ENCODE results near the gene CLSTN3. TPM values are rescaled to one million over a fixed set of nuclear protein-coding genes. Genes with fewer than 3 reads are reported as not detected.
A peak's percentile ranks its signal among the peaks of the same experiment; 100 is the strongest.

The CLSTN3 gene
- total and polyA plus RNA-seq, 2 of the 13 experiments (the other 11 are each of a cell fraction or from before 2014, with no cell fraction given), result 26.2 to 94.1 TPM

DNA sequence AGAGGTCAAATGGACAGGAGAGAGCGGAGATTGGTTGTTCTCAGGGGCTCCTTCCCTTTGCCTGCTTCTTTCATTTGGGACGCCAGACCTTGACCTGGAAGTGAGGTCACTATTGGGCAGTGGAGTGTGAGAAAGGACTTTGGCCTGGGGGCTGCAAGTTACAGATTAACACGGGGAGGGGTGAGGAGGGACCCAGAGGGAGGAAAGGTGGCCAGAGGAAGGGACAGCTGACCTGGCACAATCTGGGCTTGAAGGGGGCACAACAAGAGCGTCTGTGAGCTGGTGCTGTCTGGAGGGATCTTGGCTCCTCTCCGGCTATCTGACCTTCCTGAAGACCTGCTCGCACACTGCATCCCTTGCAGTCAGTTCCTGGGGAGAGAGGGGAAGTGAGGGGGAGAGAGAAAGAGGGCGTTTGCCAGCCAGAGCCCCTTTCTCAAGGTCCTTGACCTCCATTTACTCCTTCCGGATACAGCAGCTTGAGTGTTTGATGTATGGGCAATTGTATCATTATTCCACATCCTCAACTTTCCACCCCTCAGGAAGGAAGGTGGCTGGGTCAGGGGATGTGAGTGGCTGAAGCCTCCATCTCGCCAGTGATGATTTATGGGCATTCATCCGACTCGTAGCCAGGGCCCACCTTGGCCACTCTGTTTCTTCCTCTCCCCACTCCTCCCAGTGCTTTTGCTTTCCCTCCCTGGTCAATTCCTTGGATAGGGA, 6.2 kb upstream of the CLSTN3 start (continued):
- TF ChIP-seq, protein P1, sequence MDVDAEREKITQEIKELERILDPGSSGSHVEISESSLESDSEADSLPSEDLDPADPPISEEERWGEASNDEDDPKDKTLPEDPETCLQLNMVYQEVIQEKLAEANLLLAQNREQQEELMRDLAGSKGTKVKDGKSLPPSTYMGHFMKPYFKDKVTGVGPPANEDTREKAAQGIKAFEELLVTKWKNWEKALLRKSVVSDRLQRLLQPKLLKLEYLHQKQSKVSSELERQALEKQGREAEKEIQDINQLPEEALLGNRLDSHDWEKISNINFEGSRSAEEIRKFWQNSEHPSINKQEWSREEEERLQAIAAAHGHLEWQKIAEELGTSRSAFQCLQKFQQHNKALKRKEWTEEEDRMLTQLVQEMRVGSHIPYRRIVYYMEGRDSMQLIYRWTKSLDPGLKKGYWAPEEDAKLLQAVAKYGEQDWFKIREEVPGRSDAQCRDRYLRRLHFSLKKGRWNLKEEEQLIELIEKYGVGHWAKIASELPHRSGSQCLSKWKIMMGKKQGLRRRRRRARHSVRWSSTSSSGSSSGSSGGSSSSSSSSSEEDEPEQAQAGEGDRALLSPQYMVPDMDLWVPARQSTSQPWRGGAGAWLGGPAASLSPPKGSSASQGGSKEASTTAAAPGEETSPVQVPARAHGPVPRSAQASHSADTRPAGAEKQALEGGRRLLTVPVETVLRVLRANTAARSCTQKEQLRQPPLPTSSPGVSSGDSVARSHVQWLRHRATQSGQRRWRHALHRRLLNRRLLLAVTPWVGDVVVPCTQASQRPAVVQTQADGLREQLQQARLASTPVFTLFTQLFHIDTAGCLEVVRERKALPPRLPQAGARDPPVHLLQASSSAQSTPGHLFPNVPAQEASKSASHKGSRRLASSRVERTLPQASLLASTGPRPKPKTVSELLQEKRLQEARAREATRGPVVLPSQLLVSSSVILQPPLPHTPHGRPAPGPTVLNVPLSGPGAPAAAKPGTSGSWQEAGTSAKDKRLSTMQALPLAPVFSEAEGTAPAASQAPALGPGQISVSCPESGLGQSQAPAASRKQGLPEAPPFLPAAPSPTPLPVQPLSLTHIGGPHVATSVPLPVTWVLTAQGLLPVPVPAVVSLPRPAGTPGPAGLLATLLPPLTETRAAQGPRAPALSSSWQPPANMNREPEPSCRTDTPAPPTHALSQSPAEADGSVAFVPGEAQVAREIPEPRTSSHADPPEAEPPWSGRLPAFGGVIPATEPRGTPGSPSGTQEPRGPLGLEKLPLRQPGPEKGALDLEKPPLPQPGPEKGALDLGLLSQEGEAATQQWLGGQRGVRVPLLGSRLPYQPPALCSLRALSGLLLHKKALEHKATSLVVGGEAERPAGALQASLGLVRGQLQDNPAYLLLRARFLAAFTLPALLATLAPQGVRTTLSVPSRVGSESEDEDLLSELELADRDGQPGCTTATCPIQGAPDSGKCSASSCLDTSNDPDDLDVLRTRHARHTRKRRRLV (CRISPR knock-in tag; IDR thresholded peaks at IDR 0.05), result no peak
- TF ChIP-seq ZNF350 (CRISPR knock-in tag; IDR thresholded peaks at IDR 0.05; ENCODE audit: borderline replicate concordance, low read depth), result no peak
- TF ChIP-seq, protein P2, sequence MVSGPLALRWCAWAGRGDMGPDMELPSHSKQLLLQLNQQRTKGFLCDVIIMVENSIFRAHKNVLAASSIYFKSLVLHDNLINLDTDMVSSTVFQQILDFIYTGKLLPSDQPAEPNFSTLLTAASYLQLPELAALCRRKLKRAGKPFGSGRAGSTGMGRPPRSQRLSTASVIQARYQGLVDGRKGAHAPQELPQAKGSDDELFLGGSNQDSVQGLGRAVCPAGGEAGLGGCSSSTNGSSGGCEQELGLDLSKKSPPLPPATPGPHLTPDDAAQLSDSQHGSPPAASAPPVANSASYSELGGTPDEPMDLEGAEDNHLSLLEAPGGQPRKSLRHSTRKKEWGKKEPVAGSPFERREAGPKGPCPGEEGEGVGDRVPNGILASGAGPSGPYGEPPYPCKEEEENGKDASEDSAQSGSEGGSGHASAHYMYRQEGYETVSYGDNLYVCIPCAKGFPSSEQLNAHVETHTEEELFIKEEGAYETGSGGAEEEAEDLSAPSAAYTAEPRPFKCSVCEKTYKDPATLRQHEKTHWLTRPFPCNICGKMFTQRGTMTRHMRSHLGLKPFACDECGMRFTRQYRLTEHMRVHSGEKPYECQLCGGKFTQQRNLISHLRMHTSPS (CRISPR knock-in tag; IDR thresholded peaks at IDR 0.05; ENCODE audit: low read depth), result peak; percentile 54; the same call in 1 of the 2 replicates
- TF ChIP-seq, protein P3, sequence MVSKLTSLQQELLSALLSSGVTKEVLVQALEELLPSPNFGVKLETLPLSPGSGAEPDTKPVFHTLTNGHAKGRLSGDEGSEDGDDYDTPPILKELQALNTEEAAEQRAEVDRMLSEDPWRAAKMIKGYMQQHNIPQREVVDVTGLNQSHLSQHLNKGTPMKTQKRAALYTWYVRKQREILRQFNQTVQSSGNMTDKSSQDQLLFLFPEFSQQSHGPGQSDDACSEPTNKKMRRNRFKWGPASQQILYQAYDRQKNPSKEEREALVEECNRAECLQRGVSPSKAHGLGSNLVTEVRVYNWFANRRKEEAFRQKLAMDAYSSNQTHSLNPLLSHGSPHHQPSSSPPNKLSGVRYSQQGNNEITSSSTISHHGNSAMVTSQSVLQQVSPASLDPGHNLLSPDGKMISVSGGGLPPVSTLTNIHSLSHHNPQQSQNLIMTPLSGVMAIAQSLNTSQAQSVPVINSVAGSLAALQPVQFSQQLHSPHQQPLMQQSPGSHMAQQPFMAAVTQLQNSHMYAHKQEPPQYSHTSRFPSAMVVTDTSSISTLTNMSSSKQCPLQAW (CRISPR knock-in tag; IDR thresholded peaks at IDR 0.05), result peak; percentile 100
- 0 out of 2 replicates have a peak, but pooled peaks have one; percentile 60 for TF ChIP-seq MAFF (IDR thresholded peaks at IDR 0.05; ENCODE audit: low read depth, low read length)
- TF ChIP-seq ZNF792 (CRISPR knock-in tag; IDR thresholded peaks at IDR 0.05), result no peak
- TF ChIP-seq HOXA3 (CRISPR knock-in tag; IDR thresholded peaks at IDR 0.05), result peak; percentile 75
- TF ChIP-seq NFIC (IDR thresholded peaks at IDR 0.05; ENCODE audit: low read length), result peak; percentile 31; the same call in 1 of the 2 replicates
- TF ChIP-seq, protein P4, sequence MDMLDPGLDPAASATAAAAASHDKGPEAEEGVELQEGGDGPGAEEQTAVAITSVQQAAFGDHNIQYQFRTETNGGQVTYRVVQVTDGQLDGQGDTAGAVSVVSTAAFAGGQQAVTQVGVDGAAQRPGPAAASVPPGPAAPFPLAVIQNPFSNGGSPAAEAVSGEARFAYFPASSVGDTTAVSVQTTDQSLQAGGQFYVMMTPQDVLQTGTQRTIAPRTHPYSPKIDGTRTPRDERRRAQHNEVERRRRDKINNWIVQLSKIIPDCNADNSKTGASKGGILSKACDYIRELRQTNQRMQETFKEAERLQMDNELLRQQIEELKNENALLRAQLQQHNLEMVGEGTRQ (IDR thresholded peaks at IDR 0.05; ENCODE audit: low read depth, low read length), result no peak
- TF ChIP-seq, protein P4 (CRISPR knock-in tag; IDR thresholded peaks at IDR 0.05; ENCODE audit: borderline replicate concordance), result no peak
- peak; percentile 37; the same call in 1 of the 2 replicates for TF ChIP-seq CBX5 (CRISPR knock-in tag; IDR thresholded peaks at IDR 0.05; ENCODE audit: borderline replicate concordance)
- TF ChIP-seq, protein P5, sequence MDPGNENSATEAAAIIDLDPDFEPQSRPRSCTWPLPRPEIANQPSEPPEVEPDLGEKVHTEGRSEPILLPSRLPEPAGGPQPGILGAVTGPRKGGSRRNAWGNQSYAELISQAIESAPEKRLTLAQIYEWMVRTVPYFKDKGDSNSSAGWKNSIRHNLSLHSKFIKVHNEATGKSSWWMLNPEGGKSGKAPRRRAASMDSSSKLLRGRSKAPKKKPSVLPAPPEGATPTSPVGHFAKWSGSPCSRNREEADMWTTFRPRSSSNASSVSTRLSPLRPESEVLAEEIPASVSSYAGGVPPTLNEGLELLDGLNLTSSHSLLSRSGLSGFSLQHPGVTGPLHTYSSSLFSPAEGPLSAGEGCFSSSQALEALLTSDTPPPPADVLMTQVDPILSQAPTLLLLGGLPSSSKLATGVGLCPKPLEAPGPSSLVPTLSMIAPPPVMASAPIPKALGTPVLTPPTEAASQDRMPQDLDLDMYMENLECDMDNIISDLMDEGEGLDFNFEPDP (CRISPR knock-in tag; conservative IDR thresholded peaks at IDR 0.05), result no peak
- TF ChIP-seq MBNL3 (CRISPR knock-in tag; conservative IDR thresholded peaks at IDR 0.05), result no peak
- no peak for TF ChIP-seq GABPA (IDR thresholded peaks at IDR 0.05; ENCODE audit: low read depth, low read length)
- TF ChIP-seq GABPA (CRISPR knock-in tag; IDR thresholded peaks at IDR 0.05; ENCODE audit: low read depth), result peak; percentile 65

Data from HepG2 (cell line).